CD14-positive monocyte (primary cell): ENCODE measurements around the gene GLTP. TPM values are rescaled to one million over a fixed set of nuclear protein-coding genes. Genes with fewer than 3 reads are reported as not detected.

Experiments used
- DNase-seq, 3 donors: peaks; one replicate each; pipeline ENCODE4 v3.0.0-alpha.2; 2011 to 2022
- H2AFZ ChIP-seq: 2 replicates; pipeline ENCODE4 v1.6.0; 2012; ENCODE audit warnings: mild to moderate bottlenecking, low read depth, low read length, inconsistent platforms; ENCODE audit not compliant: insufficient read depth, poor library complexity, severe bottlenecking
- H3K27ac ChIP-seq, 2 donors: 1 replicate in 1 of 2; 2 replicates in 1 of 2; pipeline ENCODE4 v1.5.1; 2012 to 2013; ENCODE audit warnings: low read length in 2 of 2, control low read depth in 1 of 2, inconsistent platforms in 1 of 2, low read depth in 1 of 2, mild to moderate bottlenecking in 1 of 2
- H3K27me3 ChIP-seq, 2 donors: one replicate each; pipeline versions ENCODE4 v1.6.0 to v1.6.1; 2011 to 2013; ENCODE audit warnings: low read length in 2 of 2; ENCODE audit not compliant: control insufficient read depth in 2 of 2, insufficient read depth in 2 of 2
- H3K36me3 ChIP-seq, 2 donors: replicated peaks in 1 of 2; 1 replicate in 1 of 2; 2 replicates in 1 of 2; pipeline versions ENCODE4 v1.5.1 to v1.6.1; 2012 to 2013; ENCODE audit warnings: low read length in 2 of 2, control low read depth in 1 of 2, inconsistent platforms in 1 of 2, mild to moderate bottlenecking in 1 of 2; ENCODE audit not compliant: insufficient read depth in 2 of 2, control insufficient read depth in 1 of 2
- H3K4me1 ChIP-seq, 2 donors: 1 replicate in 1 of 2; 2 replicates in 1 of 2; pipeline versions ENCODE4 v1.5.1 to v1.6.1; 2012 to 2013; ENCODE audit warnings: low read length in 2 of 2, control low read depth in 1 of 2, inconsistent platforms in 1 of 2, mild to moderate bottlenecking in 1 of 2, moderate library complexity in 1 of 2; ENCODE audit not compliant: insufficient read depth in 2 of 2, control insufficient read depth in 1 of 2
- H3K4me2 ChIP-seq: replicated peaks from 2 replicates; pipeline ENCODE3; 2012; ENCODE audit warnings: low read length, moderate library complexity, mild to moderate bottlenecking; ENCODE audit not compliant: poor library complexity, severe bottlenecking; ENCODE audit errors: extremely low read depth
- H3K4me3 ChIP-seq, 3 experiments: fragments of 200-600 bp in 1 of 3; sonication (generic) in 1 of 3; replicated peaks in 1 of 3; 1 replicate in 2 of 3; 2 replicates in 1 of 3; pipeline ENCODE4 v1.5.1; 2011 to 2013; ENCODE audit warnings: low read length in 3 of 3, mild to moderate bottlenecking in 3 of 3, control low read depth in 2 of 3, low read depth in 2 of 3, inconsistent platforms in 1 of 3, moderate library complexity in 1 of 3
- H3K79me2 ChIP-seq: 2 replicates; pipeline ENCODE4 v1.6.0; 2012; ENCODE audit warnings: mild to moderate bottlenecking, control low read depth, inconsistent platforms, low read length, moderate library complexity; ENCODE audit not compliant: insufficient read depth
- H3K9ac ChIP-seq: 2 replicates; pipeline ENCODE4 v1.6.0; 2017; ENCODE audit warnings: low read length, mild to moderate bottlenecking; ENCODE audit not compliant: insufficient read depth, poor library complexity, severe bottlenecking
- H3K9me3 ChIP-seq, 2 donors: replicated peaks in 1 of 2; 1 replicate in 1 of 2; 2 replicates in 1 of 2; pipeline versions ENCODE4 v1.5.1 to v1.6.1; 2012 to 2013; ENCODE audit warnings: low read length in 2 of 2, control low read depth in 1 of 2; ENCODE audit not compliant: control insufficient read depth in 1 of 2, insufficient read depth in 1 of 2
- H4K20me1 ChIP-seq: 2 replicates; pipeline ENCODE4 v1.6.0; 2012; ENCODE audit warnings: mild to moderate bottlenecking, low read length, control low read depth, moderate library complexity; ENCODE audit not compliant: insufficient read depth
- H3K27ac Mint-ChIP-seq, 7 donors: one replicate each; pipeline ENCODE4 v1.8.0; 2020; ENCODE audit warnings: mild to moderate bottlenecking in 7 of 7, mixed read lengths in 7 of 7, moderate library complexity in 6 of 7, inconsistent platforms in 2 of 7
- H3K27me3 Mint-ChIP-seq, 3 donors: one replicate each; pipeline ENCODE4 v1.8.0; 2021 to 2022; ENCODE audit warnings: low read depth in 3 of 3, mild to moderate bottlenecking in 3 of 3, mixed read lengths in 3 of 3, moderate library complexity in 3 of 3, inconsistent platforms in 1 of 3
- H3K36me3 Mint-ChIP-seq, 2 donors: one replicate each; pipeline ENCODE4 v1.8.0; 2020; ENCODE audit warnings: mixed read lengths in 2 of 2, inconsistent platforms in 1 of 2, mild to moderate bottlenecking in 1 of 2
- H3K4me1 Mint-ChIP-seq: one replicate; pipeline ENCODE4 v1.8.0; 2020; ENCODE audit warnings: mild to moderate bottlenecking, mixed read lengths
- H3K4me3 Mint-ChIP-seq, 2 donors: one replicate each; pipeline ENCODE4 v1.8.0; 2020; ENCODE audit warnings: mild to moderate bottlenecking in 2 of 2, mixed read lengths in 2 of 2, moderate library complexity in 1 of 2
- H3K9me3 Mint-ChIP-seq, 7 donors: one replicate each; pipeline ENCODE4 v1.8.0; 2020 to 2022; ENCODE audit warnings: mixed read lengths in 7 of 7, mild to moderate bottlenecking in 6 of 7, moderate library complexity in 6 of 7, inconsistent platforms in 2 of 7
- CTCF ChIP-seq: fragments of 200-600 bp; IDR thresholded peaks from one replicate; pipeline ENCODE4 v1.8.0; 2022; ENCODE audit warnings: antibody characterized with exemption, mild to moderate bottlenecking
- WGBS: methylation state at CpG from one replicate; pipeline ENCODE4 v1.1.5; 2013; ENCODE audit warnings: missing lambda C conversion rate; ENCODE audit not compliant: insufficient coverage; 5-methylcytosine and 5-hydroxymethylcytosine counted together
- intact Hi-C, 2 donors: fragments of 100-400 bp; cut with micrococcal nuclease; formaldehyde crosslinking; loops; one replicate each; pipeline versions ENCODE4 v1.15.0 to v1.15.1; 2023
- polyA plus RNA-seq, 3 donors: library from polyadenylated mRNA; depleted of rRNA in 1 of 3; unstranded in 2 of 3; stranded (reverse) in 1 of 3; fragments of 300-500 nt in 2 of 3; fragments of >200 nt in 1 of 3; fragmentation: Illumina TruSeq in 2 of 3; gene quantifications; 1 replicate in 2 of 3; 2 replicates in 1 of 3; pipeline ENCODE4 v1.2.3, GENCODE V29; 2012 to 2021

GLTP gene
- polyA plus RNA-seq, 3 donors, result 46.2 to 65.9 (median 51.7) TPM

DNA sequence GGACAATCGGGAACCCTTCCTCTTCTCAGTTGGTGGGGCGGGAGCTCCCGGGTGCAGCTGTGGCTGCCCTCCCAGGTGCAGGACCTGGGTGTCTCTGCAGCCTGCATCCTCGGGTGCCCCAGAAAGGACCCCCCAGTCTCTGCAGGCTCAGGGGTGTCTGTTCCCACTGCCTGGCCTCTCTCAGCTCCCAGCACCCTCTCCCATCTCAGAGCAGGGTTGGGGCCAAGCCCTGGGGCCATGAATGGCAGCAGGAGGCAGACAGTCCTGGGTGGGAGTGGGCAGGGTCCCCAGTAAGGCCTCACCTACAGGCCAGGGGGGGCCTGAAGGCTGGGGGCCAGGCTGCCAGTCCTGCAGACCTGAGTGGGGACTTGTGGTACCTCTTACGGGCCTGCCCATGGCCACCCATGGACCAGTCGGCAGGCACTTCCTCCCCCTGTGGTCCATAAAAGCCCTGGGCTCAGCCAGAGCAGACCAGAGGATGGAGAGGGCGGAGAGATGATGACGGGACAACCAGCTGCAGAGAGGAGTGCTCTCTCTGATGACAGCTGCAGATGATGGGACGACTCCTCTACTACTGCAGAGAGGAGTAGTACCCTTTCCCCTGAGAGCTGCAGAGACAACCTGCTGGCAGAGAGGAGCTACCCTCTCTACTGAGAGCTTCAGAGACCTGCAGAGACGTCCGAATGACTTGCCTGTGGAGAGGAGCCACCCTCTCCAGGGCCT lies 46.3 kb upstream of the GLTP start:
- Mint-ChIP-seq H3K36me3 (peaks cover 52 to 87% of the 10 kb centered on the region in 2 donors), H3K27ac (peak overlapping the region in 2 of 7 donors; percentile 3 to 46), H3K27me3 (no peaks in the 10 kb centered on the region), H3K4me1 (no peaks in the 10 kb centered on the region), H3K4me3 (no peak overlapping the region), H3K9me3 (no peaks in the 10 kb centered on the region)
- Histone ChIP-seq H3K9ac (no peak overlapping the region), H3K79me2 (no peaks in the 10 kb centered on the region), H3K27ac (no peak overlapping the region), H4K20me1 (peaks cover 21% of the 10 kb centered on the region), H3K36me3 (peaks cover 68 to 95% of the 10 kb centered on the region in 2 donors), H2AFZ (no peak overlapping the region), H3K27me3 (no peaks in the 10 kb centered on the region), H3K9me3 (no peaks in the 10 kb centered on the region), H3K4me1 (no peaks in the 10 kb centered on the region), H3K4me3 (no peak overlapping the region), H3K4me2 (no peak overlapping the region)
- 91% methylated on average over 7 of the region's 11 CpGs for WGBS
- TF ChIP-seq CTCF, result no peak
- intact Hi-C loops, result loop anchor here (2.0 to 5.0 kb wide), 2 partner anchors 72 to 74 kb away; no protein-coding TSS in a partner anchor
- no peak for DNase-seq

DNA sequence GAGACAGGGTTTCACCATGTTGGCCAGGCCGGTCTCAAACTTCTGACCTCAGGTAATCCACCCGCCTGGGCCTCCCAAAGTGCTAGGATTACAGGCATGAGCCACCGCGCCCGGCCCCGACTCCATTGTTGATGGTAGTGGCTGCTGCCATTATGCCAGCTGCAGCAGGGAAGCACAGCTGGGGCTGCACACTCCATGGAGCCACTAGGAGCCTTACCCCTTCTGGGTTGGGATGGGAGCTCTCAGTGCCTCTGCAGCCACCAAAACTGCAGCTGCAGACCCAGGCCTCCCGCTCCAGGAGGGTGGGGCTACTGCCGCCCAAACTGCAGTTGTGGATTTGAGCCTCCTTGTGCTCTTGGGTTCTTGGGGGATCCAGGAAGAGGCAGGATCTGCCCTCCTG lies 45.7 kb upstream of the GLTP start:
- no peak overlapping the region for H3K4me2 ChIP-seq
- intact Hi-C loops, result loop anchor here (2.0 to 5.0 kb wide), 2 partner anchors 71 to 74 kb away; no protein-coding TSS in a partner anchor
- no peaks in the 10 kb centered on the region for H3K27me3 Mint-ChIP-seq
- no peak for DNase-seq
- H3K36me3 ChIP-seq, result peaks cover 68 to 95% of the 10 kb centered on the region in 2 donors
- H3K9ac ChIP-seq, result no peak overlapping the region
- no peak overlapping the region for H3K4me3 Mint-ChIP-seq
- H3K4me1 Mint-ChIP-seq, result no peaks in the 10 kb centered on the region
- H3K27ac Mint-ChIP-seq, result no peak overlapping the region
- H3K27me3 ChIP-seq, result no peaks in the 10 kb centered on the region
- H3K9me3 ChIP-seq, result no peaks in the 10 kb centered on the region
- no peak overlapping the region for H3K4me3 ChIP-seq
- peaks cover 49 to 87% of the 10 kb centered on the region in 2 donors for H3K36me3 Mint-ChIP-seq
- no peaks in the 10 kb centered on the region for H3K4me1 ChIP-seq
- H3K9me3 Mint-ChIP-seq, result no peaks in the 10 kb centered on the region
- no peak for TF ChIP-seq CTCF
- H3K27ac ChIP-seq, result no peak overlapping the region
- H2AFZ ChIP-seq, result no peak overlapping the region
- H4K20me1 ChIP-seq, result peaks cover 21% of the 10 kb centered on the region
- 92% methylated on average over 8 of the region's 8 CpGs for WGBS
- H3K79me2 ChIP-seq, result no peaks in the 10 kb centered on the region
